Stimulated activated CD8-positive, alpha-beta memory T cell treated with anti-CD3 and anti-CD28 coated beads, Interleukin-12 subunit alpha, Interleukin-12 subunit beta, amount 100 ng/mL, for 1 hour (primary cell): ENCODE results near the gene PMM2.
"Not testable (repeated sequence)": the region's sequence is repeated elsewhere in the genome, so short reads cannot be mapped to it uniquely, and the experiment has no call there.

Experiments used
- DNase-seq: peaks from one replicate; pipeline ENCODE4 v3.0.0-alpha.2; 2020; ENCODE audit warnings: low read depth

Gene PMM2

GRCh38 chr16:8818504-8819270, 21.0 kb downstream of the PMM2 start:
- DNase-seq: no peak

DNA sequence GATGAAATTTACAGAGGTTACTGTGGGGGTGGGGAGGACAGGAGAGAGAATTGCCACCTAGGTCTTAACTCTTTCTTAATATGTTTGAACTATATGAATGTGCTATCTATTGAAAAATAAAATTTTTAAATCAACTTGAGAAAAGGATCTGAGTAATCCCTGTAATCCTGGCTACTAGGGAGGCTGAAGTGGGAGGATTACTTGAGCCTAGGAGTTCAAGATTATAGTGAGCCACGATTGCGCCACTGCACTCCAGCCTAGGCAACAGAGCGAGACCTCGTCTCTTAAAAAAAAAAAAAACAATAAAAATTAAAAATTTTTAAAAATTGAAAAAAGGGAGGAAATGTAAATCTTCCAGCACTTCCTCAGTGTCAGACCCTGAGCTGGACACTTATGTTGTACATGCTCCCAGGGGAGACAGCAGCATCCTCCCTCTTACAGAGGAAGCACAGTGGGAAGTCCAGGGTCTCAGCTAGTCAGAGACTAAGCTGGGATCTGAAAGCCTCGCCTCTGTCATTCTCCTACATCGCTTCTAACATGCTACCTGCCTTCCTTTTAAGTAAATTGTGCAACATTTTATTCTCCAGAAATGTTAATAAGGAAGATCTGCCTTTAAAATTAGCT, 21.9 kb downstream of the PMM2 start:
- DNase-seq: no peak

- DNase-seq: no peak
These were observed 24.8 kb downstream of the PMM2 start for GRCh38 chr16:8822403-8822802.

DNA sequence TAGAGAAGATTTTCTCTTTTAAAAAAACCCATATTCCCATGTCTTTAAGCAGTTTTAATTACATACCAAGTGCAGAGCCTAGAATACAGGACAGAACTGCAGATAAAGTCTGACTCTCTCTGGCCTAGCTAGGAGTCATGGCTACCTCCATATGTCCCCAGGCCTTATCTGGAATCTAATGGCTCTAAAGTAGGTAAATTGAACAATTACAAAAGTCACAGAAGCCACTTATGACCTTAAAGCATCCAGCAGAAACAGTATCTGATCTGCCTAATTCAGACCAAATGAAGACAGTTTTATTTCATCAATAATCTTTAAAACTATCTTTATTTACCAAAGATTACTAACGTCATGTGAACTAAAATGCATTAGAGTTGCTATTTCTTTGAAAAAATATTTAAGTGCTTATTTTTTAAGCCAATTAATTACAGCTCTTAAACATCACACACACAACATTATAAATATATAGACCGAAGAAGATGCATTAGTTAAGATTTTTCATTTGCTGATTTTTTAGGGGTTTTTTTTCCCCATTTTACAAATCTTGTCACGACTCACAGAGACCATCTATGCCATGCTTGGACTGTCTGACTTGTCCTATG, 28.7 kb downstream of the PMM2 start:
- no peak for DNase-seq

- DNase-seq: no peak
These were observed 31.0 kb downstream of the PMM2 start for GRCh38 chr16:8828541-8829165.

DNA sequence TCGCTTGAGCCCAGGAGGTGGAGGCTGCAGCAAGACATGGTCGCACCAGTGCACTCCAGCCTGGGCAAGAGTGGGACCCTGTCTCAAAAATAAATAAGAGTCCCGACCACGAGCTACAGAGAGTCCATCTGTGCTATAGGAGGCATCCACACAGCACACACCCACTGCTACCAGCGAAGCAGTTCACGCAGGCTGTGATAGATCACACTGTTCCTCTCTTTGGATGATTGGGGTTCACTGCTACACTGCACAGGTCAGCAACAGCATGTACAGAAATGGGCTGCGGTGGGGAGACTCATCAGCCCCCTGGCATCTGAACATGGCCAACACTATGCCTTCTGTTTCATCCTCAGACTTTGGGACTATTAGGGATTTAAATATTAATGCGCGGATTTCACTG, 33.8 kb downstream of the PMM2 start:
- DNase-seq: no peak

- DNase-seq: no peak
These were observed 34.5 kb downstream of the PMM2 start for GRCh38 chr16:8831871-8832716.

DNA sequence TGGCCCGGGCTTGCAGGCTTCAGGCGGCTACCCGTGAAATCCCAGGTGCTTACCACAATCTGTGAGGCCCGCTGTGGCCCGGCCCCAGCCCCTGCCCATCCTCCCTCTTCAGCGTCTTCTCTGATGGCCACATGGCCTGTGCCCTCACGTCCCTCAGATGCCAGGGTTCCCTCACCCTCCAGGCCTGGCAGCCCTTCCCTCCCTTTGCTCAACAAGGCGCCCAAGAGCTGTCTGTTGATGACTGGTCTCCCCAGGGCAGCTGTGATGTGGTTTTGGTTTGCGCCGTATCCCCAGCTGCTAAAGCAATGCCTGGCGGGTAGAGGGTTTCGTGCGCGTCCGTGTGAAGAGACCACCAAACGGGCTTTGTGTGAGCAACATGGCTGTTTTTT, 35.1 kb downstream of the PMM2 start:
- no peak for DNase-seq

GRCh38 chr16:8836797-8837196, 39.2 kb downstream of the PMM2 start:
- not testable (repeated sequence) for DNase-seq

DNA sequence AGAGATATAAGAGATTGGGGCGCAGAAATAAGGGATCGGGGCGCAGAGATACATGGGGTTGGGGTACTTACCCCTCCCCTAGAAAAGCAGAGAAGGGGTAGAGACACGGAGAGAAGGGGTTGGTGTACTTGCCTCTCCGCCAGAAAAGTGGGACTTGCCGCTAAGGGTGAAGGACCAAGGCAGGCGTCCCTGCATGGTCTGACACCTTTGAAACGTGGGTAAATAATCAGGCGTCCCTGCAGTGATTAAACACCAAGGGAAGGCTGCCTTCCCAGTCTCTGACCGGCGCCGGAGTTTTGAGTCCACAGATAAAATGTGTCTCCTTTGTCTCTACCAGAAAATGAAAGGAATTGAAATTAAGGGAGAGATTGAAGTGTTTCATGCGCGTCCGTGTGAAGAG, 40.0 kb downstream of the PMM2 start:
- DNase-seq: not testable (repeated sequence)

- not testable (repeated sequence) for DNase-seq
These were observed 44.4 kb downstream of the PMM2 start for GRCh38 chr16:8842016-8842415.

DNA sequence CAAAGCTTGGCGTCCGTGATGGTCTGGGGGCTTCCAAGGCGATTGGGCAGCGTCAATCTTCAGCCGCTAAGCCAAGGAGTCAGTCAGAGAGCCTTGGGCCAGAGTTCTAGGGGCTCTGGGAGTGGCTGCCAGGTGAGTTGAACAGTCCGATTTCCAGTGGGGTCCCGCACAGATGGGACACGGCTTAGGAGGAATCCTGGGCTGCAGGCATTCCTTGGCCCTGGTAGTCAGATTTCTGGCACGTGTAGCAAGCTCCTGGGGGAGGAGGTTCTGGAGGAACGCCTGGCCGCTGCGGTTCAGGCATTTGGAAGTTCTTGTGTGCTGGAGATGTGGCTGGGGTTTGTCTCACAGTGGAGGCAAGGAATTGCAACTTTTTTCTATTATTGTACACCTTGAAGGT, 45.7 kb downstream of the PMM2 start:
- not testable (repeated sequence) for DNase-seq

GRCh38 chr16:8845699-8846298, 48.2 kb downstream of the PMM2 start:
- no peak for DNase-seq

DNA sequence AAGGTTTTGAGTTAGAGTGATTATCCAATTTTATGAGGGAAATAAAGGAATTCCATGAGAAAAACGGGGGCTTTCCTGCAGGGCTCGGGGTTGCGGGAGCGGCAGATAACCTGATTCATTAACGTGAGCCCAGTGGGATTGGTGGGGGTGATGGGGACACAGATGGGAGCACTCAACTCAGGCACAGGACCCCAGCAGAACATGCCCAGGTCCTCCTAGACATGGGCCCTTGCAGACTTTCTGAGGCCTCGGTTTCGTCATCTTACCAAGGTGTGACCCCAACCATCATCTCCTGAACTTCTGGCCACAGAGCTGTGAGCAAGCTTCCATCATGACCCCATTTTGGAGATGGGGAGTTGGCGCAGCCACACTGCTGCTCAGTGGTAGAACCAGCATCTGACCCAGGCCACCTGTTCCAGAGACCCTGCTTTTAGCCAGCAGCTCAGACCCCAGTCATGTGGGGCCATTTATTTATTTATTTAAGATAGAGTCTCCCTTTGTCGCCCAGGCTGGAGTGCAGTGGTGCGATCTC, 48.8 kb downstream of the PMM2 start:
- DNase-seq: no peak

- no peak for DNase-seq
These were observed 49.5 kb downstream of the PMM2 start for GRCh38 chr16:8847145-8847544.

DNA sequence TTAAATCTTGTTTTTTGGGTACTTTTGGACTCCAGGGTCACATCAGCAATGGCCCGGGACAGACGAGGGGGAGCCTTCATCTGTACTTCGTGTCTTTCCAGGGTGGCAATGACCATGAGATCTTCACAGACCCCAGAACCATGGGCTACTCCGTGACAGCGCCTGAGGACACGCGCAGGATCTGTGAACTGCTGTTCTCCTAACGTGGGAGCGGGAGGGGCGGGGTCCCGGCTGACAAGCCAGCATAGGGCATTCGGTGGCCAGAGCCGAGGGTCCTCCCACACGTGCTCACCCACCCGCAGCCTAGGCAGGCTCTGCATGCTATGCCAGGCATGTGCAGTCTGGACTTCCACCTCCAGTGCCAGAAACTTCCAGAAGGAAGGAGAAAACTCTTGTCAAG, 50.0 kb downstream of the PMM2 start:
- DNase-seq: no peak

DNA sequence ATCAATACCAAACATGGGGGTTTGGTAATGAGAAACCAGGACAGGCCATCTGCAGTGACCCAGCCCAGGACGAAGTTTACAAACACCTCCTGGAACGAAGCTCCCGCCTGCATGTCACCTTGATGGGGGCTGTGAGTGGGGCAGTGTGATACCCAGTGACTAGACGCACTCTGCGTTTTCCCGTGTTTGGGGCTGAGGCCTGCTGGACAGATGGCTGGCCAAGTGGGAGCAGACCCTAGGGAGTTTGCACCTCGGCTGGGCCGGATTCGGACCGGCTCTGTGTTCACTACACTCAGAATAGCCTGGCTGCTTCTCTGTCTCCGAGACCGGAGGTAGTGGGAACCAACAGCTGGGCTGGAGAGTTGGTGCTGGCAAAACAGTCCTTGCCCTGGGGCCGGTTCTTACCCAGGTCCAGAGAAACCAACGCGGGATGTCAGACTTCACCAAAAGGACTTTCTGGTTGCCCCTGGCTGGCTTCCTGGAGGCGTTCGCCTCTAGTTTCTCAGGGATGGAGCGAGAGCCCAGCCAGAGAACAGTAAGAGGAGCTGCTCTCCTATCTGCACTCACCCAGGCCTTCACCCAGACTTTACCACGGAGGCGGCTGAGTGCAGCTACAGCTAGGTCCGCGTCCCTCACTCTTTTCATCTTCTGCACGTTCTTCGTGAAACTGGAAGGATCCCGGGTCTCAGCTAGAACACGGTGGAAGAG, 50.7 kb downstream of the PMM2 start:
- DNase-seq: no peak

DNA sequence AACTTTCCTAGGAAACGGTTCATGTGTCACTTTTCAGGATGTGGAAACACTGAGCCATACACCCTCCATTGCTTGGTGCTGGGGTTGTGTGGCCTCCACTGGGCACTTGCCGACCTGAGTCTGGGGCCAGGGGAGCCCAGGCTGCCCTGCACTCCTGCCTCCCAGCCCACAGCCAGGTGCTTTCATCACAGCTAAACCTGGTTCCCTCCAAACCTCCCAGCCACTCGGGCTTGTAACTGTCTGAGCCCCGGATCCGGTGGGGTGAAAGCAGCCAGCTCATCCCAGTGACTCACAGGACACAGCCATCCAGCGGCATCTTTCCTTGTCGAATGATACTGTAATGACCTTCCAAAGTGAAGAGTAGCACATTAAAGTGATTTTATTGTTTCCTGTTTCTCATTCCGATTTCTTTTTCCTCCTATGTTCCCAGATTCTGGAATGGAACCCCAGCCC, 51.3 kb downstream of the PMM2 start:
- no peak for DNase-seq

- DNase-seq: no peak
These were observed 51.9 kb downstream of the PMM2 start for GRCh38 chr16:8849411-8850011.

DNA sequence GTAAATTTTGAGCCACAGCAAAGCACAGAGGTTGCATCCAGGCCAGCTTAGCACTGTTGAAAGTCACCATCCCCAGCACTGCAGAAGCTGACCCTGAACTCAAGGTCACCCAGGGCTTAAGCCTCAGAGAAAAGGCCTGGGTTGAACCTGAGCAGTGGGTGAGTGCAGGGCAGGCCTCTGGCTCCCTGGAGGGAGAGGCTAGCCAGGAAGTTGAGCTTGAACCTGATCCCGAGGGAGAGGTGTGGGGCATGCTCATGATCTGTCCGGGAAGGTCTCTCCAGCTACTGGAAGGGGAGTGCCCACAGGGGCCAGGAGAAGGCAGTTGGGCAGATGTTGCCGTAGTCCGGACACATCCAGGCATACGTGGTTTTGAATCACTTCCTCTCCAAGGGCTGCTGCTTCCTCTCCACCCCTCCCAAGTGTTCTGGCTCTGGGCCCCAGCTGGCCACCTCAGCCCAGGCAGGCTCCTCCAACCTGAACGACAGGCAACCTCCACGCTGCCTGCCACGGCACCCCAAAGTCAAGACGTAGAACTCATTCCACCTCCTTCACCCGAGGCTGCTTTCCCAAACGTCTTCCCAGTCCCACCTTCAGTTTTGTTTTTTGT, 52.7 kb downstream of the PMM2 start:
- no peak for DNase-seq
